ENCODE measurements around the gene LTBP1.

DNA sequence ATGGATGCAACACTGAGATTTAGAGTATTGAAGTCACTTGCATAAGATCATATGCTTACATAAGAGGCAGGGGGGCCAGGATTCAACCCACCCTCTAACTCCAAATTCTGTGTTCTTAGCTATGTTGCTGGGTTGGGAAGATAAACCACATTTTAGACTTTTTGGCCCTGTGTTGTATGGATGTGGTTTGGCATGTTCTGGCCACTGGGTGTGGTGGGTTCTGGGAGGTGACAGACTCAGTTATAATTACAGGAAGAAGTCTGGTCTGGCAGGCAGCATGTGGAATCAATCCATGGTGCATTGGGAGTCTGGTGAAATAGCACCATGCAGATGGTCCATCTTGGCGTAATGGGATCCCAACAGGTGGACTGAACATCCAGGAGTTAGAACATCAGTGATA, 138.9 kb downstream of the LTBP1 start:
- no peak for TF ChIP-seq POLR2A (IDR thresholded peaks at IDR 0.05)
- no peak for TF ChIP-seq CTCF (IDR thresholded peaks at IDR 0.05)
